HCT116 (cell line): ENCODE measurements around the gene CCDC9B. TPM values are rescaled to one million over a fixed set of nuclear protein-coding genes. Genes with fewer than 3 reads are reported as not detected.

ENCODE experiments used
- ATAC-seq: fragments of 200-7000 bp; cut with Tn5 transposase; 2 replicates; pipeline ENCODE4 v1.9.1; 2020; ENCODE audit warnings: mild to moderate bottlenecking, moderate library complexity
- BruUV-seq: library from RNA; stranded (reverse); fragments of 400-500 nt; replicated peaks from 2 replicates; lab custom pipeline; 2021; lab: Mats Ljungman, UMichigan
- CTCF ChIA-PET: fragments of 300-600 bp; sonication (Branson Sonifier 250); formaldehyde crosslinking; loops from one replicate; lab custom pipeline; 2021; ENCODE audit warnings: antibody characterized with exemption; lab: Charles Lee
- POLR2A ChIA-PET: fragments of 300-600, 350-600 bp; sonication (Branson Sonifier 250); formaldehyde crosslinking; loops from one replicate; lab custom pipeline; 2021; ENCODE audit warnings: antibody characterized with exemption; lab: Charles Lee
- RAD21 ChIA-PET, 2 experiments: fragments of 300-600 bp; sonication (Branson Sonifier 250); formaldehyde crosslinking; loops; one replicate each; lab custom pipeline; 2023; ENCODE audit warnings: low total read pairs in 2 of 2; ENCODE audit not compliant: uncharacterized antibody in 2 of 2, unreplicated experiment in 2 of 2, low non-redundant PET in 1 of 2; lab: Charles Lee
- DNase-seq: peaks from one replicate; pipeline ENCODE4 v3.0.0-alpha.2; 2010; ENCODE audit warnings: low read depth, low spot score
- H2AFZ ChIP-seq: fragments of 200-600 bp; shearing (Covaris generic), sonication (generic); 2 replicates; pipeline ENCODE4 v1.6.1; 2017; ENCODE audit warnings: low read depth, mixed run types, mixed read lengths, antibody characterized with exemption, low read length; ENCODE audit not compliant: poor library complexity, severe bottlenecking
- H3K27ac ChIP-seq: 2 replicates; pipeline ENCODE4 v1.5.1; 2012; ENCODE audit warnings: low read depth, low read length
- H3K27me3 ChIP-seq: fragments of 200-600 bp; sonication (generic); 2 replicates; pipeline ENCODE4 v1.6.1; 2016; ENCODE audit warnings: mixed run types, low read length, mixed read lengths; ENCODE audit not compliant: insufficient read depth
- H3K36me3 ChIP-seq, 2 experiments: fragments of 200-500 bp in 1 of 2; fragments of 200-600 bp in 1 of 2; sonication (Bioruptor generic) in 1 of 2; sonication (generic) in 1 of 2; 2 replicates each; pipeline versions ENCODE4 v1.5.1 to v1.6.1; 2014 to 2016; ENCODE audit warnings: low read length in 2 of 2, inconsistent platforms in 1 of 2, mixed read lengths in 1 of 2, mixed run types in 1 of 2; ENCODE audit not compliant: insufficient read depth in 2 of 2, control insufficient read depth in 1 of 2
- H3K4me1 ChIP-seq, 2 experiments: fragments of 200-600 bp in 1 of 2; sonication (generic) in 1 of 2; 2 replicates each; pipeline versions ENCODE4 v1.5.1 to v1.6.1; 2012 to 2017; ENCODE audit warnings: low read length in 2 of 2, inconsistent platforms in 1 of 2, mild to moderate bottlenecking in 1 of 2, mixed read lengths in 1 of 2, mixed run types in 1 of 2, moderate library complexity in 1 of 2; ENCODE audit not compliant: insufficient read depth in 2 of 2, control insufficient read depth in 1 of 2
- H3K4me2 ChIP-seq: fragments of 200-600 bp; sonication (generic); 2 replicates; pipeline ENCODE4 v1.6.1; 2017; ENCODE audit warnings: mixed run types, low read length, mixed read lengths
- H3K4me3 ChIP-seq, 2 experiments: fragments of 200-600 bp in 1 of 2; sonication (generic) in 1 of 2; replicated peaks in 1 of 2; 2 replicates each; pipeline ENCODE4 v1.5.1; 2011 to 2016; ENCODE audit warnings: low read length in 2 of 2, control low read depth in 1 of 2, low read depth in 1 of 2, mild to moderate bottlenecking in 1 of 2, mixed read lengths in 1 of 2, mixed run types in 1 of 2
- H3K79me2 ChIP-seq: fragments of 200-600 bp; sonication (generic); 2 replicates; pipeline ENCODE4 v1.6.1; 2017; ENCODE audit warnings: mild to moderate bottlenecking, mixed run types, low read length, moderate library complexity, mixed read lengths; ENCODE audit not compliant: insufficient read depth
- H3K9ac ChIP-seq: fragments of 200-600 bp; sonication (generic); 2 replicates; pipeline ENCODE4 v1.6.1; 2016; ENCODE audit warnings: low read length, mixed read lengths
- H3K9me2 ChIP-seq: fragments of 200-600 bp; sonication (generic), shearing (Covaris generic); 2 replicates; pipeline ENCODE4 v1.6.1; 2017; ENCODE audit warnings: mixed run types, mild to moderate bottlenecking, moderate library complexity; ENCODE audit not compliant: insufficient read depth
- H3K9me3 ChIP-seq, 2 experiments: fragments of 200-500 bp in 1 of 2; fragments of 200-600 bp in 1 of 2; sonication (Bioruptor generic) in 1 of 2; sonication (generic) in 1 of 2; 2 replicates each; pipeline ENCODE4 v1.6.1; 2014 to 2017; ENCODE audit warnings: low read length in 2 of 2, mixed read lengths in 2 of 2, inconsistent platforms in 1 of 2, low read depth in 1 of 2, mild to moderate bottlenecking in 1 of 2, mixed run types in 1 of 2, moderate library complexity in 1 of 2; ENCODE audit not compliant: control insufficient read depth in 1 of 2, insufficient read depth in 1 of 2
- H4K20me1 ChIP-seq: fragments of 200-600 bp; sonication (generic), shearing (Covaris generic); 2 replicates; pipeline ENCODE4 v1.6.1; 2017; ENCODE audit warnings: mixed run types, mild to moderate bottlenecking, moderate library complexity; ENCODE audit not compliant: insufficient read depth
- ATF3 ChIP-seq: IDR thresholded peaks from 2 replicates; pipeline ENCODE4 v1.6.1; 2012
- CBX3 ChIP-seq: IDR thresholded peaks from 2 replicates; pipeline ENCODE4 v1.6.1; 2012; ENCODE audit warnings: low read depth
- CTCF ChIP-seq, 3 experiments: fragments of 200-600 bp in 1 of 3; sonication (generic) in 1 of 3; IDR thresholded peaks in 2 of 3; conservative IDR thresholded peaks in 1 of 3; 2 replicates each; pipeline ENCODE4 v1.5.1; 2012 to 2017; ENCODE audit warnings: low read depth in 2 of 3, low read length in 2 of 3, antibody characterized with exemption in 1 of 3, borderline replicate concordance in 1 of 3, control low read depth in 1 of 3, mild to moderate bottlenecking in 1 of 3, mixed read lengths in 1 of 3, mixed run types in 1 of 3, moderate library complexity in 1 of 3; ENCODE audit not compliant: insufficient read depth in 1 of 3
- EGR1 ChIP-seq: IDR thresholded peaks from 2 replicates; pipeline ENCODE4 v1.6.1; 2012; ENCODE audit warnings: low read depth
- ELF1 ChIP-seq: IDR thresholded peaks from 2 replicates; pipeline ENCODE4 v1.6.1; 2012; ENCODE audit warnings: low read depth, borderline replicate concordance
- EZH2 ChIP-seq: fragments of 200-600 bp; sonication (generic); IDR thresholded peaks from 2 replicates; pipeline ENCODE4 v1.6.1; 2017; ENCODE audit warnings: antibody characterized with exemption, mixed run types
- FOSL1 ChIP-seq: IDR thresholded peaks from 2 replicates; pipeline ENCODE4 v1.6.1; 2012; ENCODE audit warnings: low read depth
- JUND ChIP-seq: IDR thresholded peaks from 2 replicates; pipeline ENCODE4 v1.6.1; 2012
- MAX ChIP-seq: IDR thresholded peaks from 2 replicates; pipeline ENCODE4 v1.6.1; 2012
- POLR2A ChIP-seq: IDR thresholded peaks from 2 replicates; pipeline ENCODE4 v1.7.0; 2011; ENCODE audit warnings: borderline replicate concordance; ENCODE audit not compliant: insufficient read depth, insufficient read length; ENCODE audit errors: extremely low read depth
- RAD21 ChIP-seq: IDR thresholded peaks from 2 replicates; pipeline ENCODE4 v1.6.1; 2012; ENCODE audit warnings: low read depth, mild to moderate bottlenecking
- REST ChIP-seq: IDR thresholded peaks from 2 replicates; pipeline ENCODE4 v1.6.1; 2012; ENCODE audit warnings: low read depth
- SIN3A ChIP-seq: IDR thresholded peaks from 2 replicates; pipeline ENCODE4 v1.6.1; 2012; ENCODE audit warnings: low read depth
- SP1 ChIP-seq: IDR thresholded peaks from 2 replicates; pipeline ENCODE4 v1.6.1; 2012; ENCODE audit warnings: low read depth
- SRF ChIP-seq: IDR thresholded peaks from 2 replicates; pipeline ENCODE4 v1.6.1; 2012; ENCODE audit warnings: low read depth
- TCF7L2 ChIP-seq: IDR thresholded peaks from 2 replicates; pipeline ENCODE4 v1.7.0; 2011; ENCODE audit warnings: borderline replicate concordance, inconsistent platforms; ENCODE audit not compliant: insufficient read depth, insufficient read length; ENCODE audit errors: extremely low read depth
- YY1 ChIP-seq: IDR thresholded peaks from 2 replicates; pipeline ENCODE4 v1.6.1; 2011; ENCODE audit warnings: low read length, low read depth, moderate library complexity, mild to moderate bottlenecking; ENCODE audit not compliant: insufficient replicate concordance; ENCODE audit errors: extremely low read depth
- intact Hi-C: fragments of 100-400 bp; cut with micrococcal nuclease; formaldehyde crosslinking; loops from 2 replicates; pipeline ENCODE4 v1.10.0; 2022
- total RNA-seq: library from RNA; stranded (reverse); gene quantifications from one replicate; pipeline ENCODE4 v1.2.1, GENCODE V29; 2021; ENCODE audit not compliant: unreplicated experiment

Gene CCDC9B
- total RNA-seq, 1 experiment from 2014 or later, result 15.6 TPM

GRCh38 chr15:40295297-40295696, 45.4 kb downstream of the CCDC9B start:
- Histone ChIP-seq H3K4me1 (peaks cover 14 to 22% of the 10 kb centered on the region in 2 experiments), H3K4me2 (no peak overlapping the region)

More at GRCh38 chr15:40295297-40295696, 45.4 kb downstream of the CCDC9B start:
- H3K27me3 ChIP-seq, result no peaks in the 10 kb centered on the region
- no peak overlapping the region for H3K4me3 ChIP-seq
- ChIA-PET RAD21 (no interaction called here), CTCF (no interaction called here), POLR2A (no interaction called here)
- no peak for ATAC-seq
- no peak overlapping the region for H2AFZ ChIP-seq
- no peak for DNase-seq
- H3K36me3 ChIP-seq, result no peaks in the 10 kb centered on the region
- BruUV-seq, result no TSS peak
- no peak overlapping the region for H3K27ac ChIP-seq
- H4K20me1 ChIP-seq, result no peaks in the 10 kb centered on the region
- TF ChIP-seq MAX (no peak), EGR1 (no peak), CBX3 (no peak), ELF1 (no peak), TCF7L2 (no peak), JUND (no peak), POLR2A (no peak), SIN3A (no peak), SP1 (no peak), FOSL1 (no peak), REST (no peak), EZH2 (no peak), RAD21 (no peak), CTCF (IDR thresholded peaks at IDR 0.05 in 2 of 3, conservative IDR thresholded peaks at IDR 0.05 in 1 of 3; ENCODE audit: borderline replicate concordance in 1 of 3, insufficient read depth in 1 of 3, low read depth in 2 of 3, low read length in 2 of 3) (no peak), YY1 (no peak), SRF (no peak), ATF3 (no peak)
- intact Hi-C loops, result no loop called here
- H3K9me3 ChIP-seq, result no peaks in the 10 kb centered on the region
- H3K9ac ChIP-seq, result no peak overlapping the region
- no peaks in the 10 kb centered on the region for H3K79me2 ChIP-seq
- H3K9me2 ChIP-seq, result no peaks in the 10 kb centered on the region
